ENCODE measurements around the gene KCNIP4.

The KCNIP4 gene

GRCh38 chr4:21900211-21900610, 48.4 kb downstream of the KCNIP4 start:
- no peak for DNase-seq

GRCh38 chr4:21898101-21898500, 50.5 kb downstream of the KCNIP4 start:
- no peak for DNase-seq

- DNase-seq = no peak
Measured at GRCh38 chr4:21896767-21897166, 51.8 kb downstream of the KCNIP4 start.

GRCh38 chr4:21893136-21893535, 55.4 kb downstream of the KCNIP4 start:
- no peak for DNase-seq

GRCh38 chr4:21890231-21890630, 58.3 kb downstream of the KCNIP4 start:
- DNase-seq = no peak

- DNase-seq = no peak
Measured at GRCh38 chr4:21888195-21888976, 60.2 kb downstream of the KCNIP4 start.

GRCh38 chr4:21887481-21887880, 61.1 kb downstream of the KCNIP4 start:
- DNase-seq = no peak

- DNase-seq = no peak
Measured at GRCh38 chr4:21885770-21886169, 62.8 kb downstream of the KCNIP4 start.

GRCh38 chr4:21885241-21885640, 63.3 kb downstream of the KCNIP4 start:
- DNase-seq = no peak

GRCh38 chr4:21884615-21885014, 64.0 kb downstream of the KCNIP4 start:
- DNase-seq = no peak

- no peak for DNase-seq
Measured at GRCh38 chr4:21882051-21882839, 66.3 kb downstream of the KCNIP4 start.

GRCh38 chr4:21879187-21879586, 69.4 kb downstream of the KCNIP4 start:
- DNase-seq = no peak

GRCh38 chr4:21876711-21877110, 71.9 kb downstream of the KCNIP4 start:
- no peak for DNase-seq

GRCh38 chr4:21873145-21873544, 75.4 kb downstream of the KCNIP4 start:
- DNase-seq = no peak

GRCh38 chr4:21872101-21872500, 76.5 kb downstream of the KCNIP4 start:
- DNase-seq = no peak

GRCh38 chr4:21869978-21870745, 78.4 kb downstream of the KCNIP4 start:
- DNase-seq = no peak

- no peak for DNase-seq
Measured at GRCh38 chr4:21864686-21865085, 83.9 kb downstream of the KCNIP4 start.

- no peak for DNase-seq
Measured at GRCh38 chr4:21862917-21863316, 85.7 kb downstream of the KCNIP4 start.

GRCh38 chr4:21858971-21859370, 89.6 kb downstream of the KCNIP4 start:
- no peak for DNase-seq

GRCh38 chr4:21856754-21857153, 91.8 kb downstream of the KCNIP4 start:
- no peak for DNase-seq

GRCh38 chr4:21856301-21856700, 92.3 kb downstream of the KCNIP4 start:
- no peak for DNase-seq

- DNase-seq = no peak
Measured at GRCh38 chr4:21849077-21849476, 99.5 kb downstream of the KCNIP4 start.

- no peak for DNase-seq
Measured at GRCh38 chr4:21848021-21848420, 100.6 kb downstream of the KCNIP4 start.

- no peak for DNase-seq
Measured at GRCh38 chr4:21845663-21846062, 102.9 kb downstream of the KCNIP4 start.
